Islet precursor cell (in vitro differentiated cells): ENCODE measurements around the gene NCOA3.
"Not testable (repeated sequence)": the region's sequence is repeated elsewhere in the genome, so short reads cannot be mapped to it uniquely, and the experiment has no call there.

Experiments
- DNase-seq: peaks from one replicate; pipeline ENCODE4 v3.0.0-alpha.2; 2018

Gene NCOA3

GRCh38 chr20:47475419-47476044 lies 26.2 kb upstream of the NCOA3 start:
- no peak for DNase-seq

- DNase-seq, result no peak
These were observed 25.2 kb upstream of the NCOA3 start for GRCh38 chr20:47476452-47476851.

GRCh38 chr20:47479093-47479492 lies 22.6 kb upstream of the NCOA3 start:
- no peak for DNase-seq

- no peak for DNase-seq
These were observed 22.2 kb upstream of the NCOA3 start for GRCh38 chr20:47479506-47479905.

GRCh38 chr20:47480239-47480638 lies 21.4 kb upstream of the NCOA3 start:
- DNase-seq, result no peak

- DNase-seq, result no peak
These were observed 21.0 kb upstream of the NCOA3 start for GRCh38 chr20:47480705-47481104.

- DNase-seq, result no peak
These were observed 20.1 kb upstream of the NCOA3 start for GRCh38 chr20:47481330-47482216.

- no peak for DNase-seq
These were observed 19.0 kb upstream of the NCOA3 start for GRCh38 chr20:47482705-47483104.

- no peak for DNase-seq
These were observed 17.4 kb upstream of the NCOA3 start for GRCh38 chr20:47484303-47484702.

- DNase-seq, result no peak
These were observed 14.3 kb upstream of the NCOA3 start for GRCh38 chr20:47487175-47487917.

GRCh38 chr20:47489448-47489872 lies 12.2 kb upstream of the NCOA3 start:
- no peak for DNase-seq

- DNase-seq, result no peak
These were observed 10.9 kb upstream of the NCOA3 start for GRCh38 chr20:47490795-47491194.

- DNase-seq, result no peak
These were observed 9.4 kb upstream of the NCOA3 start for GRCh38 chr20:47492284-47492683.

- DNase-seq, result peak; percentile 74
These were observed 8.3 kb upstream of the NCOA3 start for GRCh38 chr20:47493175-47493962.

- DNase-seq, result no peak
These were observed 7.8 kb upstream of the NCOA3 start for GRCh38 chr20:47493963-47494293.

- not testable (repeated sequence) for DNase-seq
These were observed 7.1 kb upstream of the NCOA3 start for GRCh38 chr20:47494606-47495005.

GRCh38 chr20:47496118-47496517 lies 5.6 kb upstream of the NCOA3 start:
- DNase-seq, result no peak

GRCh38 chr20:47498606-47499005 lies 3.1 kb upstream of the NCOA3 start:
- DNase-seq, result no peak

- DNase-seq, result no peak
These were observed 2.6 kb upstream of the NCOA3 start for GRCh38 chr20:47499053-47499452.

GRCh38 chr20:47500082-47500481 lies 1.6 kb upstream of the NCOA3 start:
- not testable (repeated sequence) for DNase-seq

GRCh38 chr20:47500554-47500953 lies 1.1 kb upstream of the NCOA3 start:
- DNase-seq, result no peak

GRCh38 chr20:47501116-47501481 lies 588 bp upstream of the NCOA3 start:
- DNase-seq, result no peak
